ENCODE measurements around the gene ICAM2.
A peak's percentile ranks its signal among the peaks of the same experiment; 100 is the strongest.

ICAM2 gene

DNA sequence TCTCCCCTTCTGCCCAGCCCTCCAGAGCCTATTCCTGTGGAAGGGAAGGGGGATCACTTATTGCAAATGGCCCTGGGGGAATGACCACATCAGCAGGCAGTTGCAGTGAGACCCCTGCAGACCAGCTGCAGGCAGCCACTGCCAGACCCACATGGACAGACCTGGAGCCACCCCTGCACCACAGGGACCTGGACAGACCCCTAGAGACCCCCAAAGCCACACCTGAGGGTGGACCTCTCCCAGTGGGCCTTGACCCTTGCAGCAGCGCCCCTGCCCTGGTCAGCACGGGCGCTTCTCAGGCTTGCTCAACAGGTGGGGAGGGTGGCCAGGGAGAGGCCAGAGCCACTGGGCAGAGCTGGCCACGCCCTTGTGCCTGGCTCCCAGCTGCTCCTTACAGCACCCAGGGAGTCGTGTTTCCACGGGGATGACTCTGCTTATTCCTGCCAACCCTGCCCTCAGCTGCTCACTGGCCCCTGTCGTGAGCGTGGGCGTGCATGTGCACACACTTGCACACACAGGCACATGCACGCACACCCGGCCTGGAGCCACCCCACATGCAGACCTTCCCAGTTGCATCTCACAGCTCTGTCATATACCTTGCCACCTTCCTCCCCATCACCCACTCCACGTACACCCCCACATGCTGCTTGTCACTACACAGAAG lies 46.4 kb downstream of the ICAM2 start:
- DNase-seq = no peak

DNA sequence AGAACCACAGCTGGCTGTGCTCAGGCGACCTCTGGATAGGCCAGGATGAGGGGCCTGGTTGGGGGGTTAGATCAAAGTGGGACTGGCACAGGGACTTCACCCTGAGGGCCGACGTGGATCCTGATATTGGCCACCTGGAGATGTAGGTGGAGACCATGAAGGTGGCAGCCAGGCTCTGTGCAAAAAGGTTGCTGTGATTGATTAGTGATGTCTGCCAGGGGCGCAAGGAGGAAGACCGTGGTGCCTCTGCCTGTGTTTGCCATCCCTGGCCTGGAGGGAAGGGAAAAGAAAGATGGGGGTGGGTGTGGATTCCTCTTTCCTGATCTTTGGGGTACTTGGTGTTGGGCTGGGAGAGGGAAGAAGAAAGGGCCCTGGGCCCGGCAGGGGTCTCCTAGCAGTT lies 47.2 kb downstream of the ICAM2 start:
- DNase-seq = no peak

DNA sequence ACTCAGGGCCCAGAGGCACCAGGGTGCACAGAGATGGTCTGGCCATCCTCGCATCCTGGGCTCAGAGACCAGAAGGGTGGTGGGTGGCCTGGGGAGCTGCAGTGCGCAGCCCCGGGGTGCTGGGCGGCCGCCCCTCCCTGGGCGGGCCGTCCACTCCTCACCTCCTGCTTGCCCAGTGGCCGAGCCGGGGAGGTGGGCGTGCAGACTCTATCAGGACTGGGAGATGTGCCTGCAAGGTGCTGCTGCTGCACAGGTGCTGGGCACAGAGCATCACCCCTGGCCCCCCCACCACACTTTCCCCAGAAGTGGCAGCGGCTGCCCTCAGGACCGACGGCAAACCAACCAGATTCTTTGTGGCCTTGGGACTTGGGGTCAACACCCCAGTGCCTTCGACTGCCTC lies 47.6 kb downstream of the ICAM2 start, which contains the start of gene SCN4A:
Gene SCN4A (minus strand): TSS at position 123 of the 400 bp plus-strand sequence. CDS start 77 bp downstream, at position 46.
- DNase-seq = no peak

DNA sequence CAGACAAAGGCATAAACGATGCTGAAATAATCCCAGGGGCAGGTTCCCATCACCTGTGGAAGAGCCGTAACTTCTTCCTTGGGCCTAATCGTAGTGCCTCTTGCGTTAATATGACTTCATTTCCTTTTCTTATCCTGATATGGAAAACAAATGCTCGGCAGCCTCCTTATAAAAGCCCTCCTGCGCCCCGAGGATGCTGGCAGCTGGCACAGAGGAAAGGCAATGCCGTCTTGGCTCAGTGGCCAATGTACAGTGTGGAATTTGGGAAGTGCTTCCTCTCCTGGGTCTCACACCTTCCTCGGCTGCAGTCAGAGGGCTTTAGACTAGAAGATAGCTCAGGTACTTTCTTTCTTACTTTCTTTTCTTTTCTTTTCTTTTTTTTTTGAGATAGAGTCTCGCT lies 51.2 kb downstream of the ICAM2 start:
- DNase-seq = no peak

DNA sequence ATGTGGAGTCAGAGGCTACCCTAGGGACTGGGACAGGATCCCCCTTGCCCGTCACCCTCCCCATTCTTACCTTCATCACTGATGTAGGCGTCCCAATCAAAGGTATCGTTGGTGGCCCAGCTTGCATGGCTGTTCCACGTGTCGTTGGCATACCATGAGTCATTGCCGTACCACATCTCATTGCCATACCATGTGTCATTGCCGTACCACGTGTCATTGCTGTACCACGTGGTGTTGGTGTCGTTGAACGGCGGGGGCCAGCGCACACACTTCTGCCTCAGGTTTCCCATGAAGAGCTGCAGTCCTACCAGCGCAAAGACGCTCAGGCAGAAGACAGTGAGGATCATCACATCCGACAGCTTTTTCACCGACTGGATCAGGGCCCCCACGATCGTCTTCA lies 52.5 kb downstream of the ICAM2 start:
- no peak for DNase-seq

DNA sequence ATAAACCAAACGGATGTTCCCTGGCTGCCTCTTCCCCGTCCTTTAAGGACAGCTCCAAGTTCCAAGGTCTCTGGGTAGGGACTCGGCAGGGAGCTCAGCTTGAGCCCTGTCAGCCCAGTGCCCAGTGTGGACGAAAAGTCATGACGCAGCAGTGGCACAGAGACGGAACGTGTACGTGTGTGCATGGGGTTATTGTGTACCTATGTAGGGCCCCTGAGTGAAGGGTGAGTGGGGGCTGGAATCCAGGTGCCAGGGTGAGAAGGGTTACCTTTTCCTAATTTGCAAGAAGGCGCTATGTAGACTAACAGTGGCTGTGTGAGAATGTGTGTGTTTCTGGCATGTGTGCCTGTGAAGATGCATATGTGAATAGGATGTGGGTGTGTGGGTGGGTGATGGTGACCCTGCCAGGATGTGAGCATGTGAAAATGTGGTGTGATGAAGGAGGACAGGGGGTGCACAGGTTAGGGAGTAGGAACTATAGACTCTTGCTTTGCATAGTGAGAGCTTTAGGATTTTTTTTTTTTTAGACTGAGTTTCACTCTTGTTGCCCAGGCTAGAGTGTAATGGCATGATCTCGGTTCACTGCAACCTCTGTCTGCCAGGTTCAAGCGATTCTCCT lies 53.7 kb downstream of the ICAM2 start:
- DNase-seq = no peak

DNA sequence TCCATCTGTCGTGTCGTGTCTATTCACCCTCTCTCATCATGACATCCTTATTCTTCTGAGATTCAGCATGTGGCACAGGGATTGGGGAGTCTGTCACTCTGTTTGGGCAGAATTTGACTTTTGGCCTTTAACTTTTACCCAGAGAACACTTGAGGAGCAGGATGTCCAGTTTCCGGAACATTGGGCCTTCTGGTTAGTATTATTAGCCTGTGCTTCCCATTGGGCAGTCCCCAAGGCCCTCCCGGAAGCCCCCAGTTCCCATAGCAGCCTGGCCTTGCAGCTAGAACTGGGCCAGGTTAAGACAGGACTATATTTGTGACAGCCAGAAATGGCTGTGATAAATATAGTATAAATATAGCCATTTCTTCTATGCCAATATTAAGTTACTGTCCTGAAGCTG lies 57.3 kb downstream of the ICAM2 start:
- no peak for DNase-seq

DNA sequence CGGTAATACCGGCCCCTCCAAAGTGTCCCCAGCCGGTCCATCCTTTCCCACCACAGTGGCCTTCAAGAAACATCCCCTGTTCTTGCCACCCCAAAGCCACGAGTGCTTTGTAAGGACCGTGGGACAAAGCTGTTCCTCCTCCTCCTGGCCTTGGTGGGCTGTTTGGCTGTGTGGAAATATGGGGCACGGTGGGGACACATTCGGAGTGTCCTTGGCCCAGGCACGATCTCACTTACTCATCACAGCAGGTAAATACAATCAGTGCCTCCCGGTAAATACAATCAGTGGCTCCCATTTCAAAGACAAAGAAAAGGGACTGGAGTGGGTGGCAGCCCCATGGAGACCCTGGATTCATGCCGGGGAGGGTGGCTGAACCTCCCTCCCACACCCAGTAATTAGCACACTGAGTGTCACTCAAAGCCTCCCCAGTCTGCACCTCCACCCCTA lies 58.1 kb downstream of the ICAM2 start:
- DNase-seq = no peak

DNA sequence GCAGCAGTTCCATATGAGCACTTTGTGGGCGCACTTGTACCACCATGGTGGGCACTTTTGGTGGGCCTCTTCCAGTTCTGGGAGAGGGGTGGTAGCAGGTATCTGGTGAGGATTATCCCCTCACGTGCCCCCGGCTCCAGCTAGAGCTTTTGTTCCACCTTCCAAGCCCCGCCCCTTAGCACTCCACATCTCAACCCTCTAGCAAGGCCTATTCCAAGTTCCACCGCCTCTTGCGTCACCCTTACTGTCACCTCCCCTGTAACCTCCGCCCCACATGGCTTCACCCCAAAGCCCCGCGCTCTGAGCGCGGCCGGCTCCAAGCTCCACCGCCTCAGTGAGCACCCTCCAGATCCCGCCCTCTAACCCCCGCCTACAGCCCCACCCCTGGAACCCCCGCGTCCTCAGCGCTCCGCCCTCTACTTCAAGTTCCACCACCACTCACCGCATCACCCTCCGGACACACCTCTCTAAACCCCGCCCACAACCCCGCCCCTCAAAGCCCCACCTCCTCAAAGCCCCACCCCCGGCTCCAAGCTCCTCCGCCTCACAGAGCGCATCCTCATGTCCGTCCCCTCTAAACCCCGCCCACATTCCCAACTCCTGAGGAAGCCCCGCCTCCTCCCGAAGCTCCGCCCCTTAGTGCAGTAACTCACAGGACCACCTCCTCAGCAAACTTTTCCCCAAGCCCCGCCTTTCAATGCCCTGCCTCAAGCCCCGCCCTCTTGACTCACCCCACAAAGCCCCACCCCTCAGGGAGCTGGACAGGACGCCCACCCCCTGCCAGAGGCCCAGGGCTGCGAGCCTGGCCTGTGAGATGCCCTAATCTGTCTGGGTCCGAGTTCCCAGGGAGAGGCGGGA lies 58.8 kb downstream of the ICAM2 start:
- DNase-seq = peak; percentile 26 to 35

DNA sequence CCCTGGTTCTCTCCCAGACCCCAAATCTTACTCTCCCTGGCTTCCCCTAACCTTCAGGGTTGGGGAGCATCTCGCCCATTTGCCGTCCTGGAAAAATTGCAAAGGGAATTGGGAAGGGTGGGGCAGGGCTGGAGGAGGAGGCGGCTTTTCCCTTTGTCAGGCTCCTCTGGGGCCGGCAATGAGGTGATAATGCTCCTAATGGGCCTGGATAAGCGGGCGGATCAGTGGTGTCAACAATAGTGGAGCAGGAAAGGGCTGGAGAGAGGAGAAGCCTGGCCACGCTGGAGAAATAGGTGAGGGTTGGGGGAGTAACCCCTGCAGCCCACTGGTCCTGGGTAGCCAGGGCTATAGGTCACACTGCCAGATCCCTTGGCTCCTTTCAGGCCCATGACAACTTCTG lies 60.0 kb downstream of the ICAM2 start:
- DNase-seq = no peak

DNA sequence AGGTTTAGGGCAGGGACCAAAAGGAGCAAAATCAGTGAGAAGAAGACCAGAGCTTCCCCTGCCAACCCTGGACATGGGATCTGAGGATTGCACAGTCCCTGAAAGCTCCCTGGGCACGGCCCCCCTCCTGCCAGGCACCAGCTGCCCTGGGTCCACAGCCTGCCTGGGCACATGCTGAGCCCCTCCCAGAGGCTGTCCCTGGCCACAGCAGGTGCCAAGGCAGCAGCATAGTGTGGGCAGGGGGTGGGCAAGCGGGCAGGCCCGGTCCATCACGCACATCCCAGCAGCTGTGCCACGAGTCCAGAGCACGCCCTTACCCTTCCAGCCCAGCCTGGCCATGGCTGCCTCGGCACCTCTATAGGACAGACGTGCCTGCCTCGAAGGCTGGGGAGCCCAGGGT lies 60.4 kb downstream of the ICAM2 start:
- no peak for DNase-seq

DNA sequence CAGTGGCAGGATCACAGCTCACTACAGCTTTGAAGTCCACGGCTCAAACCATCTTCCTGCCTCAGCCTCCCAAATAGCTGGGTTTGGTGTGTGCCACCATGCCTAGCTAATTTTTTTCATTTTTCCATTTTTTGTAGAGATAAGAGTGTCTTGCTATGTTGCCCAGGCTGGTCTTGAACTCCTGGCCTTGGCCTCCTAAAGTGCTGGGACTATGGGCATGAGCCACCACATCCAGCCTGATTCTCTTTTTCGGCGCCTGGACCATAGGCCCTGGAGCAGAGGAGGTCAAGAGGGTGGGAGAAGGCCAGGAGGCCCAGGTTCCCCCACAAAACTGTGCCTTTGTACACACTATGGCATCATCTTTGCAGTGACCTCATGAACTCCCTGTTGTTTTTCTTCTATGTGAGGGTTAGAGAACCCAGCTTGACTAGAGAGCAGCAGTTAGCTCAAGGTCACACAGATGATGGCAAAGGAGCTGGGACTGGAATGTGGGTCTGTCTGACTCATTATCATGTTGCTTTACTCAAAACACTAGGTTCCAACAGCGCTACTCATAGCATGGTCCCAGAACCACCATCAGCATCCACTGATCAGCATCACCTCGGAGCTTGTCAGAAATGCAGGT lies 64.0 kb downstream of the ICAM2 start:
- no peak for DNase-seq

DNA sequence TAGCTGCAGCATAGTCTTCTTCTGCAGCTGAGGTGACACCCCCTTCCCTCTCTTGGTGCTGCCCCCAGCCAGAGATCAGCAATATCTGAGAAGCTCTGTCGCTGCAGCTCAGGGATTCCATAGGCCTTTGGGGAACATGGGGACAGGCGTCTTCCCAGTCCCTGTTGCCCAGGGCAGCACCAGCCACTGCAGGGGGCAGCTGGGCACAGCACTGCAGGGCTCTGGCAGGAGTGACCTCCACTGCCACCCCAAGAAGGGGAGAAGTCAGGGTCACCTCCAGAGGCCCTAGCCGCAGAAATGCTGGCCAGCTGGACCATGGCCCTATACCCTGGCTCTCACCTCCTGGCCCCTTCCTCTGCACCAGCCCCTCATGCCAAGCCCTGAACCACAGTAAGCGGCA lies 64.6 kb downstream of the ICAM2 start:
- no peak for DNase-seq

DNA sequence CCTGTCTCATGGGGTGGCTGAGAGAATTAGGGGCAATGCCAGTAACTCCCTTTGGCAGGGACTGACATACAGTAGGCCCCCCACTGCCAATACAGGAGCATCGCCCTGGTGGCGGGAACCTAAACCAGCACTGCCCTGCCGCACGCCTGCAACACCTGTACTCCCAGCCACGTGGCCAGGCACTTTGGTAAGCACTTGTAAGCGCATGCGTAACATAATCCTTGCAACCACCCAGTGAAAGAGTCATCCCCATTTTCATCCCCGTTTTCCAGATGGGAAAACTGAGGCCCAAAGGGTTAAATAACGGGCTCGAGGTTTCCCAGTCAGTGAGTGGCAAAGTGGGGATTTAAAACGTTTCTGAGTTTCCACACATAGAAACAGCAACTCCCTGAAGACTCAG lies 65.2 kb downstream of the ICAM2 start:
- DNase-seq = no peak

DNA sequence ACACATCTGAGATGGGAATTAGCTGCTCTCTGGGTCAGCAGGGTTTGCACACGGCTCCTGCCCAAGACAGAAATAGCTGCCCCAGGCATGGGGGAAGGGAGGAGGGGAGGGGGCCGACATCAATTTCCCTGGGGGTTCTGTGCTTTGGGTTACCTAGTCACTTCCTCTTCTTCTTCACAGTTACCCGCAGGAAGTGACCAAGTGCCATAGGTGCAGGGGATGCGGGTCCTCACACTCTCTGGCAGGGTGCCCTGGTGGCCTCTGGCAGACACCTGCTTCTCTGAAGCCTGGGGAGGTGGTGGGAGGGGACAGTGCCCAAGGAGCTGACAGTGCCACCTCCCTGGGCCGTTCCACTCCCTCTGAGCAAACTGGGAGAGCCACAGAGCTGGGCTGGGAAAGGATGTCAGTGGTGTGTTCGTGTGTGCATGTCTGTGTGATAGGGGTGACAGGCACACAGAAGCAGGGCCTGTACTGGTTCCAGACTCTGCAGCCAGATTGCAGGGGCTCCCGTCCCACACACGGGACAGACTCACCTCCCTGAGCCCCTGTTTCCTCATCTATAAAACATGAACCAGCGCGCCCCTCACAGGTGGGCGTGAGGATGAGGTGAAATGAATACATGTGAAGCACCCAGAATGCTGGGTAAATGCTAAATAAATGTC lies 65.9 kb downstream of the ICAM2 start:
- peak in 1 of 2 experiments; percentile 13 for DNase-seq

All from stimulated activated CD4-positive, alpha-beta T cell treated with anti-CD3 and anti-CD28 coated beads, Interleukin-4, amount 100 ng/mL, for 4 hours (primary cell).